ENCODE data around the gene TBX15. TPM values are rescaled to one million over a fixed set of nuclear protein-coding genes. Genes with fewer than 3 reads are reported as not detected.

TBX15 gene
- polyA plus RNA-seq, 3 donors = 0.16 to 2.0 (median 0.79) TPM

- no peak overlapping the region for H3K27ac ChIP-seq (ENCODE audit: low read depth, low read length)
- 38 to 41% (median 38%) methylated on average over 5 of the region's 5 CpGs for WGBS, 3 donors
Observed at GRCh38 chr1:119004129-119004527, 16.0 kb upstream of the TBX15 start.

GRCh38 chr1:119003413-119004128 is 15.4 kb upstream of the TBX15 start:
- no peak overlapping the region for H3K27ac ChIP-seq (ENCODE audit: low read depth, low read length)
- WGBS, 3 donors = 48 to 58% (median 51%) methylated on average over 14 of the region's 14 CpGs

- no peak overlapping the region for H3K27ac ChIP-seq (ENCODE audit: low read depth, low read length)
- WGBS, 3 donors = 9 to 17% (median 12%) methylated on average over 16 of the region's 16 CpGs
Observed at GRCh38 chr1:119002028-119002686, 14.0 kb upstream of the TBX15 start.

GRCh38 chr1:119001181-119002027 is 13.3 kb upstream of the TBX15 start:
- WGBS, 3 donors = 3 to 5% (median 4%) methylated on average over 43 to 49 of the region's 49 CpGs
- H3K27ac ChIP-seq (ENCODE audit: low read depth, low read length) = no peak overlapping the region

- H3K27ac ChIP-seq (ENCODE audit: low read depth, low read length) = no peak overlapping the region
- WGBS, 3 donors = 4 to 7% (median 6%) methylated on average over 44 of the region's 44 CpGs
Observed at GRCh38 chr1:119000371-119001180, 12.4 kb upstream of the TBX15 start.

- 8 to 19% (median 13%) methylated on average over 27 of the region's 27 CpGs for WGBS, 3 donors
Observed at GRCh38 chr1:118999348-119000071, 11.4 kb upstream of the TBX15 start.

GRCh38 chr1:118998171-118998570 is 10.0 kb upstream of the TBX15 start:
- H3K27ac ChIP-seq (ENCODE audit: low read depth, low read length) = no peak overlapping the region
- 20 to 48% (median 45%) methylated on average over 2 of the region's 2 CpGs for WGBS, 3 donors

More at GRCh38 chr1:118999348-119000071, 11.4 kb upstream of the TBX15 start:
- H3K27ac ChIP-seq (ENCODE audit: low read depth, low read length) = no peak overlapping the region

- no peak overlapping the region for H3K27ac ChIP-seq (ENCODE audit: low read depth, low read length)
- 15 to 26% (median 15%) methylated on average over 7 of the region's 7 CpGs for WGBS, 3 donors
Observed at GRCh38 chr1:118997225-118997624, 9.1 kb upstream of the TBX15 start.

GRCh38 chr1:118995312-118996016 is 7.3 kb upstream of the TBX15 start:
- 58 to 71% (median 66%) methylated on average over 3 of the region's 3 CpGs for WGBS, 3 donors
- no peak overlapping the region for H3K27ac ChIP-seq (ENCODE audit: low read depth, low read length)

- WGBS, 3 donors = 20 to 25% (median 22%) methylated on average over 9 of the region's 9 CpGs
- no peak overlapping the region for H3K27ac ChIP-seq (ENCODE audit: low read depth, low read length)
Observed at GRCh38 chr1:118993700-118994026, 5.5 kb upstream of the TBX15 start.

- H3K27ac ChIP-seq (ENCODE audit: low read depth, low read length) = no peak overlapping the region
- 7 to 13% (median 9%) methylated on average over 52 to 53 of the region's 53 CpGs for WGBS, 3 donors
Observed at GRCh38 chr1:118992868-118993699, 4.9 kb upstream of the TBX15 start.

GRCh38 chr1:118992237-118992825 is 4.2 kb upstream of the TBX15 start:
- no peak overlapping the region for H3K27ac ChIP-seq (ENCODE audit: low read depth, low read length)
- 14 to 26% (median 19%) methylated on average over 22 of the region's 22 CpGs for WGBS, 3 donors

GRCh38 chr1:118991448-118991847 is 3.3 kb upstream of the TBX15 start:
- 24 to 46% (median 30%) methylated on average over 4 of the region's 4 CpGs for WGBS, 3 donors

GRCh38 chr1:118990513-118991152 is 2.5 kb upstream of the TBX15 start:
- no peak overlapping the region for H3K27ac ChIP-seq (ENCODE audit: low read depth, low read length)

More at GRCh38 chr1:118991448-118991847, 3.3 kb upstream of the TBX15 start:
- H3K27ac ChIP-seq (ENCODE audit: low read depth, low read length) = no peak overlapping the region

GRCh38 chr1:118989878-118990378 is 1.8 kb upstream of the TBX15 start:
- H3K27ac ChIP-seq (ENCODE audit: low read depth, low read length) = no peak overlapping the region
- 12 to 15% (median 14%) methylated on average over 22 of the region's 22 CpGs for WGBS, 3 donors

More at GRCh38 chr1:118990513-118991152, 2.5 kb upstream of the TBX15 start:
- WGBS, 3 donors = 43 to 47% (median 44%) methylated on average over 8 of the region's 8 CpGs
